Suprapubic skin (tissue), 4 donors: ENCODE data around the gene ARL5A. TPM values are rescaled to one million over a fixed set of nuclear protein-coding genes. Genes with fewer than 3 reads are reported as not detected.

ENCODE experiments used
- DNase-seq, 2 donors: peaks; one replicate each; pipeline ENCODE4 v3.0.0-alpha.2; 2019; ENCODE audit warnings: low spot score in 2 of 2
- H3K27ac ChIP-seq: fragments of 200-600 bp; sonication (generic); one replicate; pipeline ENCODE4 v1.5.1; 2019
- H3K27me3 ChIP-seq: fragments of 200-600 bp; sonication (generic); one replicate; pipeline ENCODE4 v1.5.1; 2019
- H3K36me3 ChIP-seq: fragments of 200-600 bp; sonication (generic); one replicate; pipeline ENCODE4 v1.5.1; 2019
- H3K4me1 ChIP-seq: fragments of 200-600 bp; sonication (generic); one replicate; pipeline ENCODE4 v1.5.1; 2019
- H3K4me3 ChIP-seq: fragments of 200-600 bp; sonication (generic); one replicate; pipeline ENCODE4 v1.5.1; 2019; ENCODE audit warnings: mild to moderate bottlenecking
- H3K9me3 ChIP-seq: fragments of 200-600 bp; sonication (generic); one replicate; pipeline ENCODE4 v1.5.1; 2019
- EP300 ChIP-seq: sonication (generic); formaldehyde crosslinking; IDR thresholded peaks from one replicate; pipeline ENCODE4 v1.6.1; 2017; ENCODE audit warnings: antibody characterized with exemption
- POLR2A ChIP-seq, 2 donors: fragments of 450-650 bp; IDR thresholded peaks; one replicate each; pipeline ENCODE4 v1.6.1; 2017; ENCODE audit warnings: antibody characterized with exemption in 2 of 2, mild to moderate bottlenecking in 2 of 2, moderate library complexity in 2 of 2
- POLR2AphosphoS5 ChIP-seq, 3 donors: sonication (generic); formaldehyde crosslinking; IDR thresholded peaks; one replicate each; pipeline ENCODE4 v1.6.1; 2017; ENCODE audit warnings: antibody characterized with exemption in 3 of 3
- WGBS: methylation state at CpG from one replicate; pipeline ENCODE4 v1.1.5; 2018; 5-methylcytosine and 5-hydroxymethylcytosine counted together
- total RNA-seq, 4 donors: library from RNA; depleted of rRNA; stranded (reverse); fragments of >200 nt; gene quantifications; one replicate each; pipeline ENCODE4 v1.1.0, GENCODE V29; 2016
- TF ChIP-seq, protein P1 (sequence below), 2 donors: fragments of 200-600 bp in 1 of 2; fragments of 450-650 bp in 1 of 2; sonication (generic) in 1 of 2; IDR thresholded peaks; one replicate each; pipeline ENCODE4 v1.5.1; 2016 to 2019; ENCODE audit warnings: antibody characterized with exemption in 2 of 2, mild to moderate bottlenecking in 1 of 2, moderate library complexity in 1 of 2

ARL5A gene
- total RNA-seq, 4 donors from 2014 or later = 76.7 to 124 (median 94.5) TPM

DNA sequence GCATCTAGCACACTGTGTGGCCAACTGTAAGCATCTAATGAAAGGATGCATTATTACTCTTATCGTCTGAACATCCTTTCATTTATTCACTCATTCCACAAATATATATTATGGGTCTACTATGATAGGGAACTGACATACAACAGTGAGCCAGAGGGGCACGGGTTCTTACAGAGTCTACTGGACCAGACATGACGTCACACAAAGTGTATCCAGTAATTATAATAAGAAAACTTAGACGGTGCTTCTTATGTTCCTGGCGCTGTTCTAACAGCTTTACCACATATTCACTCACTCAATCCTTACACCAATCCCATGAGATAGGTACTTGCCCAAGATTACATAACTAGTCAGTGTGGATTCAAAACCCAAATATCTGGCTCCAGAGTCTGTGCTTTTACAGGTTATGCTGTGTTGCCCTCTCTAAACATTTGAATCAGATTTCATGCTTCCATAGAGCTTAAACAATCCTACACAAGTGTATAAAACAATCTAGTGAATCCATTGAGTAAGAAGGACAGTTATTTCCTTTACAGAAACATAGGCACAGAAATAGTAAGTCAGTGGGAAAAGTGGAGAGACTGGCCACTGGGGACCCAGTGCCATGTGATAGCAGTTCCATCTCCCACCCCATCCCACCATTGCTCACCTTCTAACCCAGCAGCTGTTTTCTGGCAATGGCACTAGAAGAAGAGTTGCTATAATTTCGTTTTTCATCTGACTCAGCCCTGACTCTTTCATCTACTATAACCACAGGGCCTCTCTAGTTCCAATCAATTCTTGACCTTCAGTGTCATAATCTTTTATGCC, 24.2 kb upstream of the ARL5A start:
- no peak overlapping the region for H3K4me3 ChIP-seq
- no peaks in the 10 kb centered on the region for H3K9me3 ChIP-seq
- H3K27ac ChIP-seq = no peak overlapping the region
- H3K4me1 ChIP-seq = no peaks in the 10 kb centered on the region
- no peaks in the 10 kb centered on the region for H3K27me3 ChIP-seq
- no peak for DNase-seq
- TF ChIP-seq POLR2A (IDR thresholded peaks at IDR 0.05) = no peak
- TF ChIP-seq EP300 = no peak
- TF ChIP-seq POLR2AphosphoS5 (IDR thresholded peaks at IDR 0.05) = no peak
- TF ChIP-seq, protein P1, sequence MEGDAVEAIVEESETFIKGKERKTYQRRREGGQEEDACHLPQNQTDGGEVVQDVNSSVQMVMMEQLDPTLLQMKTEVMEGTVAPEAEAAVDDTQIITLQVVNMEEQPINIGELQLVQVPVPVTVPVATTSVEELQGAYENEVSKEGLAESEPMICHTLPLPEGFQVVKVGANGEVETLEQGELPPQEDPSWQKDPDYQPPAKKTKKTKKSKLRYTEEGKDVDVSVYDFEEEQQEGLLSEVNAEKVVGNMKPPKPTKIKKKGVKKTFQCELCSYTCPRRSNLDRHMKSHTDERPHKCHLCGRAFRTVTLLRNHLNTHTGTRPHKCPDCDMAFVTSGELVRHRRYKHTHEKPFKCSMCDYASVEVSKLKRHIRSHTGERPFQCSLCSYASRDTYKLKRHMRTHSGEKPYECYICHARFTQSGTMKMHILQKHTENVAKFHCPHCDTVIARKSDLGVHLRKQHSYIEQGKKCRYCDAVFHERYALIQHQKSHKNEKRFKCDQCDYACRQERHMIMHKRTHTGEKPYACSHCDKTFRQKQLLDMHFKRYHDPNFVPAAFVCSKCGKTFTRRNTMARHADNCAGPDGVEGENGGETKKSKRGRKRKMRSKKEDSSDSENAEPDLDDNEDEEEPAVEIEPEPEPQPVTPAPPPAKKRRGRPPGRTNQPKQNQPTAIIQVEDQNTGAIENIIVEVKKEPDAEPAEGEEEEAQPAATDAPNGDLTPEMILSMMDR (IDR thresholded peaks at IDR 0.05) = no peak
- WGBS = 83% methylated on average over 6 of the region's 6 CpGs
- no peaks in the 10 kb centered on the region for H3K36me3 ChIP-seq

DNA sequence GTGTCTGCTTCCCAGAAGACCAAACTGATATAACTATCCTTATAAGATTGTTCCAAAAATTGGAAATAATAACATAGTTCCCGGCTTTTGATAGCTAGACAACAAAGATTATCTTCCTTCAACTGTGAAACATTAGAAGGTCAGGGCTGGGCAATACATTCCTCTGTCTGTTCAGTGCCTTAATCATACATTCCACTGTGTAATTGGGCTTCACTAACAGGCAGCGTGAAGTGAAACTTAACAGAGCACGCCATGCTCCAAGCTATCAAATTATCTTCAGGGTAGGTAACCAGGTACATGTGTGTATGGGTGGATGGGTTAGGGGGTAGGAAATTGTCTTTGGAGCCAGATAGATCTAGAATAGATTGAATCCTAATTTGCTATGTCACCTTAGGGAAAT, 23.5 kb upstream of the ARL5A start:
- Histone ChIP-seq H3K4me3 (no peak overlapping the region), H3K4me1 (no peaks in the 10 kb centered on the region), H3K27me3 (no peaks in the 10 kb centered on the region), H3K36me3 (no peaks in the 10 kb centered on the region), H3K9me3 (no peaks in the 10 kb centered on the region), H3K27ac (no peak overlapping the region)
- DNase-seq = no peak
- WGBS = 79% methylated on average over 3 of the region's 3 CpGs
- no peak for TF ChIP-seq EP300
- TF ChIP-seq POLR2AphosphoS5 (IDR thresholded peaks at IDR 0.05) = no peak
- TF ChIP-seq, protein P1 (IDR thresholded peaks at IDR 0.05) = no peak
- no peak for TF ChIP-seq POLR2A (IDR thresholded peaks at IDR 0.05)

DNA sequence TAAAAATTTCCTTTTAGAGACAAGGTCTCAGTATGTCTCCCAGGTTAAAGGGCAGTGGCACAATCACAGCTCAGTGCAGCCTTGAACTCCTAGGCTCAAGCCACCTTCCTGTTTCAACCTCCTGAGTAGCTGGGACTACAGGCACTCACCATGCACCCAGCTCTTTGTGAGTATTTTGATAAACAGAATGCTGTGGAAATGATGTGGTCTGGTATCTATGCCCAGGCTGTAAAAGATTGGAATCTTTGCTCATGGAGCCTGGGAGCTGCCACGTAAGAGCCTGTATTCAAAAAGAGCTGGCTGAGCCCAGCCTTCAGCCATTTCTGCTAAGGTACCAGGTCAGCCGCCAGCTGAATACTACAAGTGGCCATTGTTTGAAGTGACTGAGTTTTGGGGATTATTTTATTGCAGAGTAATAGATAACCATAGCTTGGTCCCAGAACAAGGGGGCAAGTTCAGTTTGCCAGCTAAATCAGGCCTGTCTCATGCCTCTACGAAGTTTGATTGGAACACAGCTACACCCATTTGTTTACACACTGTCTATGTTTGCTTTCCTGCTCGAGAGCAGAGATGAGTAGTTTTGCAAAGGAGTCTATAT, 21.3 kb upstream of the ARL5A start:
- TF ChIP-seq EP300 (no peak), POLR2A (IDR thresholded peaks at IDR 0.05) (no peak), POLR2AphosphoS5 (IDR thresholded peaks at IDR 0.05) (no peak)
- TF ChIP-seq, protein P1 (IDR thresholded peaks at IDR 0.05) = no peak
- no peaks in the 10 kb centered on the region for H3K27me3 ChIP-seq
- no peaks in the 10 kb centered on the region for H3K36me3 ChIP-seq
- 92% methylated on average over 4 of the region's 4 CpGs for WGBS
- H3K27ac ChIP-seq = no peak overlapping the region
- H3K4me3 ChIP-seq = no peak overlapping the region
- DNase-seq = no peak
- H3K9me3 ChIP-seq = no peaks in the 10 kb centered on the region
- H3K4me1 ChIP-seq = no peaks in the 10 kb centered on the region

DNA sequence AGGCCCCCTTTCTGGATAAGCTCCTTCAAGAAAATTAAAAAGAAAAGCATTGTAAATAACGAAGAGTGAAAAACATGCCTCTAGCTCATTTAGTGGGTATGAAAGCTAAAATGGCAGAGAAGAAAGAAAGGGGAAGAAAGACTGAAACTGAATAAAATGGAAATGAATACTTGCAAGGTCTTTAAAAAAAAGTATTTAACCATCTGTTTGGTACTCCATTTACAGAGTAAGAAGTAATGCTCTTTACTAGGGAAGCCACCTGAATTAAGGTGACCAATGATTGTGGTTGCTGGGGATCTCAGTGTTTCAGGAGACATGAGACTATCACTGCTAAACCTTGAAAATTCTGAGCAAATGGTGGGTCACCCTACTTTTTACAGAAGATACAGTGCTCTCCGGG, 17.7 kb upstream of the ARL5A start:
- H3K36me3 ChIP-seq = no peaks in the 10 kb centered on the region
- H3K4me3 ChIP-seq = no peak overlapping the region
- TF ChIP-seq, protein P1 (IDR thresholded peaks at IDR 0.05) = no peak
- TF ChIP-seq POLR2A (IDR thresholded peaks at IDR 0.05) (no peak), EP300 (no peak), POLR2AphosphoS5 (IDR thresholded peaks at IDR 0.05) (no peak)
- no peak overlapping the region for H3K27ac ChIP-seq
- H3K9me3 ChIP-seq = no peaks in the 10 kb centered on the region
- H3K4me1 ChIP-seq = peaks cover 3% of the 10 kb centered on the region
- no peak for DNase-seq
- 94% methylated on average over 2 of the region's 2 CpGs for WGBS
- H3K27me3 ChIP-seq = no peaks in the 10 kb centered on the region

DNA sequence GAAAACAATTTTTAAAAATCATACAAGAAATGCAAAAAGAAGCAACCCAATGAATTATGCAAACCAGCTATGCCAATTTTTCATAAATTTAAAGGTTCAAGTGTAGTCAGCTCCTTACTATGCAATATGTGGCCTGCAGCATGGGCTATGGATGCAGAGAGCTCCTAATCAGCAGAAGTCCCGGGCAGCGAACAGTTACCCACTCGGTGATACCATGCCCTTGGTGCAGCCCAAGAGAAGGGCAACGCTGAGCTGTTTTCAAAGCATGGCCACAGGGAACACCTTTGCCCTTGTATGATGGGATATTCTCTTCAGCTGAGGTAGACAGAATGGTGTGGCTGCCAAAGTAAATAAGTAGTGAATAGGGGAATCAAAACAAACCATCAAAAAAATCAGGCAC, 17.3 kb upstream of the ARL5A start:
- Histone ChIP-seq H3K27me3 (no peaks in the 10 kb centered on the region), H3K27ac (no peak overlapping the region), H3K4me3 (no peak overlapping the region), H3K4me1 (peaks cover 3% of the 10 kb centered on the region), H3K9me3 (no peaks in the 10 kb centered on the region), H3K36me3 (no peaks in the 10 kb centered on the region)
- no peak for TF ChIP-seq EP300
- no peak for TF ChIP-seq POLR2A (IDR thresholded peaks at IDR 0.05)
- TF ChIP-seq POLR2AphosphoS5 (IDR thresholded peaks at IDR 0.05) = no peak
- TF ChIP-seq, protein P1 (IDR thresholded peaks at IDR 0.05) = no peak
- 93% methylated on average over 4 of the region's 4 CpGs for WGBS
- DNase-seq = no peak
